Fibroblast of skin of right biceps (primary cell): ENCODE results near the gene KCNC1.

Source experiments
- DNase-seq: peaks from one replicate; pipeline ENCODE4 v3.0.0-alpha.2; 2013

Gene KCNC1

DNA sequence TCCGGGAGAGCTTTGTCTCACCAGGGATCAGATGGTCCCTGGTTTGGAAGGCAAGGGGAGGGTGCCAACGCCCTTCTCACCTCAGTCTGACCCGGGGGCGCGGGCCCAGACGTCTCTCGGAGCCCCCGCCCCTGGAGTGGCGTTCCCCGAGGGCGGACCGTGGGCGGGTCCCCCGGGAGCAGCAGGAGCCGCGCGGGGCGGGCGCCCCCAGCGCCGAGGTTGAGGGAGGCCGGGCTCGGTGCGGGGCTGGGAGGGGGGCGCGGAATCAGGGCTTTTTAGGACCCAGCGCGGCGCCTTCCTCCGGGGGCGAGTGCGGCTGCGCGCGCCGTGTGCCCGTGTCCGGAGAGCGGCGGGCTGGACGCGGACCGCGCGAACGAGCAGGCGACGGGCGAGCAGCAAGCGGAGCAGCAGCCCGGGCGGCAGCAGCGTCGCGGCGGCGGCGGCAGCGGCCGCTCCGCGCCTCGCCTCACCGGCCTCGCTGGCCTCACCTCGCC is at the start of gene KCNC1:
Gene KCNC1 (plus strand): TSS at position 364 of the 494 bp plus-strand sequence. CDS start 1,222 bp downstream, outside the sequence.
- DNase-seq: peak; percentile 22

DNA sequence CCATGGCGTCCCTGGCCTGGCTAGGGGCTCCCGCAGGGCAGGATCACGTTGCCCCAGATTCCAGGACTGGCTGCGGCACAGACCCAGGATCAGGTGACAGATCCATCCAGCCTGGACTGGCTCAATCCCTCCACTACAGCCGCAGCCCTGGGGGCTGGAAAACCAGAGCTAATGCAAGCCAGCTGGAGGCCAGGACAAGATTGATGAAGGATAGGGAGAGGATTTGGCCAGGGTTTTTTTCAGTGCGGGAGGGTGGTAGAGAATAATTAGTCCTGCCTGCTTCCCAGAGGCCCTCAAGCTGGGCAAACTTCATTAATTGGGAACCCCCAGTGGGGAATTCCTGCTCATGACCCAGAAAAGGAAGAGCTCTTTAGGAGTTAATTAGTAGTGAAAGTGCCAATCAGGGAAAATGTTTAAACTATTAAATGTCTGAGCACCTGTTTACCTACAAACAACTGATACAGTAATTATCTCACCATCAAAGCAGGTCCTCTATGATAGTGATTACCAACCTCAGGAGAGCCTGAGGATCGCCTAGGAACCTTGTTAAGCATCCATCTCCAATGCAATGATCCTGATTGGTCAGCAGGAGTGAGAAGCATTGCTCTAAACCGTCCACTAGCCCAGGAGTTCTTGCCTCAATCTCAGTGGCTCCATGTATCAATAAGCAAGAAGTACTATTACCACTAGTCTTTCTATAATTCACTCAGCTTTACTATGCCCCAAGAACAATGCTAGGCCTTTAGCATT is 48.2 kb upstream of the KCNC1 start:
- peak; percentile 2 for DNase-seq

DNA sequence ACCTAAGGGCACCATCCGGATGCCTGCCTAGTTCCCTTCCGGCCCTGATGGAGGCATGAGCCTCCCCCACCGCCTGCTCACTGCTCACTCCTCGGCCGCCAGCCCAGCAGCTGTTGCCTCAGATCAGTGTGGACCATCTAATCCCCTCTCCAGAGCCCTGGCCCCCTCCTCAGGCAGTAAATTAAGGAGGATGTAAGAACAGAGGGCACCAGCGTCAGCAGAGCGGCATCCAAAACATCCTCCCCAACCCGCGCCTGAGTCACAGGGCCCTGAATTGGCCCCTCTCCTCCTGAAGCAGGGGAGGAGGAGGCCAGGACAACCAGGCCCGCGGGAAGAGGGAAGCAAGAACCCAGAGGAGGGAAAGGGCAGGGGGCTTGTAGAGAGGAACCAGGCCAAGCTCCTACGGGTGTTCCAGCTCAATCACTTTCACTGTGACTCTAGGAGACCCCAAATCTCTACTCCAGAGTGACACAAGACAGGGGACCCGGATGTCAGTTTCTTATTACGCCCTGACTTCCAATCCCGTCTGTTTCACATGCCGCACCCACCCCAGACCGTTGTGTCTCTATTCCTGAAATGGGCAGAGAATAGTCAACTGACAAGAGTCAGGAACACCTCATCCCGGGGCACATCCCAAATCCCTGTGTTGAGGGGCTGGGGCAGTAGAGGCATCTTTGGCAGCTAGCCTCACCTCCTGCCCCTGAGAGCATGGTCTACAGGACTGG is 46.5 kb upstream of the KCNC1 start:
- DNase-seq: no peak

DNA sequence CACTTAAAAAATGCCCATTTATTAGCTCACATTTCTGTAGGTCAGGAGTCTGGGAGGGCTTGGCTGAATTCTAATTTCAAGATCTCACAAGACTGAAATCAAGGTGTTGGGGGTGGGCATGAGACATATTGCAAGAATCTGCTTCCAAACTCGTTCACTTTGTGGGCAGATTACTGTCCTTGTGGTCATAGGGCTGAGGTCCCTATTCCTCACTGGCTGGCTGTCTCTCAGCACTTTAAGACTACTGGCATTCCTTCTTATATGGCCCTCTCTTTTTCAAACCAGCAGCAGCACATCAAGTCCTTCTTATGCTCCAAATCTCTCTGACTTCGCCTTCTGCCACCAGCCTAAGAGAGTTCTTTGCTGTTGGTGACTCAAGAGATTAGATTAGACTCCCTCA is 43.0 kb upstream of the KCNC1 start:
- no peak for DNase-seq

DNA sequence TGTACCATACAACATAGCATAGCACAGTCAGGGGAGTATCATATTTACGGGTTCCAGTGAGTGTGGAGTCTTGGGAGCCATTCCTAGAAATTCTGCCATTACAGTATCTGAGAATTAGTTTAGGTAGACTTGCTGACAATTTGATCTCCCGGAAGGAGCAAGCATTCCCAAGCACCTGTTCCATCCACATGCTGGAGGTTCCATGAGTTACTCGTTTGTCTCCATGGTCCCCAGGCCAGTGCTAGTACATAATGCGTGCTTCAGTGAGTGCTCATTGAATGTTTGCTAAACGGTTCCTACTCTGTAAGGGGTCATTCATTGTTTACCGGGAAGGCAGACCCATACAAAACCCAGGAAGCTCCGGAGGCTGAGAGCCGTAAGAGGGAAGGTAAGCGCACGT is 42.6 kb upstream of the KCNC1 start:
- no peak for DNase-seq

DNA sequence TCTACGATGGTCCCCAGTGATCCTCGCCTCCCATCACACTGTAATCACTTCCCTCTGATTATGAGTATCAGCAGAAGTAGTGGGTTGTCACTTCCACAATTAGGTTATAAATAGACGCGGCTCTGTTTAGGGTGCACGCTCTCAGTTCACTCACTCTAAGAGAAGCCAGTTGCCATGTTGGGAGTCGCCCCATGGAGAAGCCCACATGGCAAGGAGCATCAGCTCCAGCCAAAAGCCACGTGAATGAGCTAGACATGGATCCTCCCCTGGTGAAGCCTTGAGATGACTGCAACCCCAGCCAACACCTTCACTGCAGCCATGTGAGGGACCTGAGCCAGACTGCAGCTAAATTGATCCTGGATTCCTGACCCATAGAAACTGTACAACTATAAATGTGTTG is 41.6 kb upstream of the KCNC1 start:
- DNase-seq: no peak

DNA sequence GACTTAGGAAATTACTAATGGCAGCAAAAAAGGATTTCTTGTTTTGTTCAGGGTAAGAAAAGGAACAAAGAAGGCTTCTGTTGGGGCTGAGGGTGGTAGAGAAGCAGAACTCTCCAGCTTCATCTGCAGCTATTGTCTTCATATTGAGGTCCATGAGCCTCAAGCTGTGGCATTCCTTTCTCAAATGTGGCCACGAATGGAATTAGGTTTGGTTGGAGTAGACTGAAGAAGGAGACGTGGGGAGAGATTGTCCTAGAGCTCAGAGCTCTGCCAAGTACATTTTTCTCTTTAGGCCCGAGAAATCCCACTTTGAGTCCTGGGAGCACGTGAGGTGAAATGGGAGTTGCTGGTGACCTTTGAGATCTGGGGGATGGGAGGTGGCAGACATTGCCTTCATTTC is 41.0 kb upstream of the KCNC1 start:
- no peak for DNase-seq

DNA sequence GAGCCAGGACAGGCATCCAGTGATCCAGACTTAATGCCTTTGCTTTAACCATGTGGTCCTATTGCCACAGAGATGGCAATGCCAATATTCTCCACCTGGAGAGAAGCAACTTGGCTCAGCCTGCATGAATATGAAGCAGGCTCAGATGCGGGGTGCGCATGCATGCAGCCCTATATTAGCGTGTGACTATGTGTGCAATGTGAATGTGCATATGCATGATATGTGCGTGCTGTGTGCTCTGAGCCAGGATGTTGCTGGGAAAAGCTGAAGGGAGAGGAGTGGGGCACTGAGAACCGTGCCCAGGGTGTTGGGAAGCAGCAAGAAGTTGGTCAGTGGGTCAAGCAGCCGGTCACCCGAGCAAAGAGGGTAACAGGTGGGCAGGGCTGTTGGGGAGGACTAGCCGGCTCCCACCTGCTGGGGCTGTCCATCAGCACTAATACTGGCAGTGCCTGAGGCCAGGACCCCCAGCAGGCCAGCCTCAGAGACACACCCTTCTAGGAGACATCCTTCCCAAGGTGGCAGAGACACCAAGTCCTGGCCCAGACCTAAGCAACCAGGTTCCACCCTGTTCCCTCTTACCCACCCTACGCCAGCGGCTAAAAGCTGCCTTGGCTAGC is 40.0 kb upstream of the KCNC1 start:
- DNase-seq: no peak

DNA sequence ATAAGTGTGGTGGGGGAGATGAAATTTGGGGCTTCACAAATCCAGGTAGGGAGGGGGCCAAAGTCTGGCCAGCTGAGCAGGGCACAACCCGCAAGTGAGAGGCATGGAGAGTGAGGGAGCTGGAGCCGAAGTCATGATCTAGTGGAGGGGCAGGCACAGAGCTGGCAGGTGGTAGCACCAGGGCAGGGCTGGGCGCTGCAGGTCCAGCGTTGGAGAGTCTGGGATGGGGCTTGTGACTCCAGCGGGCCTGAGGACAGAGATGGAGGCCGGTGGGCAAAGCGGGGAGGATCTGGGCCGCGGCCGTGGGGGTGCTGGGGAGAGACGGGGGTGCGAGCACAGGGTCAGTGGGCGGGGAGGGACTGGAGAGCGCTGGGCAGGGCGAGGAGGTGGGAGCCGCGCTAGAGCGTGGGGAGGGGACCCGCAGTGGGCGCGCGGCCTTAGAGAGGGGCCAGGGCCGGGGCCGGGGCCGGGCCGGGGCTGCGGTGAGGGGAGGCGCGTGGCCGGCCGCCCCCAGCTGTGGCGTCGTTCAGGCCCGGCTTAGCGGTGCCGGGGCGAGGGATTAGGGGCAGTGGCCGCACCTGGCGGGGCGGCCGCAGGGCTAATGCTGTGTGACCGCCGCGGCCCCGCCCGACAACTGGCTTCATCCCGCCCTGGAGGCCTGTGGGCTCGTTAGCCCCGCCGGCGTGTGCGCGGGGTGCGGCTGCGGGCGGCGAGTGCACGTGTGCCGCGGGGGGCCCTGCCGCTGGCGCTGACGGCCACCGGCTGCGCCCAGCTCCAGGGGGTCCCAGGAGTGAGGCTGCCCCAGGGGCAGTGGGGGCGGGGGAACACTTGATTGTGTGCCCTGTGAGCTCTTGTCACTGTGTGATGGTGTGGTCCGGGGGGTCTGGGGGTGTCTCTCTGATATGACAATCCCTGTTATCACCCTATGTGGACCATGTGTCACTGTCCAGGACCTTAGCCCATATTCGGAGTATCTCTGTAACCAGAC is 38.8 kb upstream of the KCNC1 start:
- DNase-seq: no peak

DNA sequence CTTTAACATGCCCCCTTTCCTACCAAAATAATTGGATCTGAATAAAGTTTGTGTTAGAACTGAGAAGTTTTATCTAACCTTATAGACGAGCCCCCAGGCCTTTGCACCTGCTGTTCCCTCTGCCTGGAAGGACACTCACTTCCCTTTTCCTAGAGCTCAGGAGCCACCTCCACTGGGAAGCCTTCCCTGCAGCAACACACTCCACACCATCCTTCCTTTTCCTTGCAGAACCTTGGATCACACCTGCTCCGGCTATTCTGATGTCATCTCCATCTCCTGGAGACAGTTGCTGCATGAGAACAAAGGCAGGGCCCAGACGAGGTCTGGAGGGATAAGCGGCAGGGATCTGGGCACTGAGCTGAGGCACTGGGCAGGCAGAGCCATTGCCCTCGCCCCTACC is 37.8 kb upstream of the KCNC1 start:
- no peak for DNase-seq

DNA sequence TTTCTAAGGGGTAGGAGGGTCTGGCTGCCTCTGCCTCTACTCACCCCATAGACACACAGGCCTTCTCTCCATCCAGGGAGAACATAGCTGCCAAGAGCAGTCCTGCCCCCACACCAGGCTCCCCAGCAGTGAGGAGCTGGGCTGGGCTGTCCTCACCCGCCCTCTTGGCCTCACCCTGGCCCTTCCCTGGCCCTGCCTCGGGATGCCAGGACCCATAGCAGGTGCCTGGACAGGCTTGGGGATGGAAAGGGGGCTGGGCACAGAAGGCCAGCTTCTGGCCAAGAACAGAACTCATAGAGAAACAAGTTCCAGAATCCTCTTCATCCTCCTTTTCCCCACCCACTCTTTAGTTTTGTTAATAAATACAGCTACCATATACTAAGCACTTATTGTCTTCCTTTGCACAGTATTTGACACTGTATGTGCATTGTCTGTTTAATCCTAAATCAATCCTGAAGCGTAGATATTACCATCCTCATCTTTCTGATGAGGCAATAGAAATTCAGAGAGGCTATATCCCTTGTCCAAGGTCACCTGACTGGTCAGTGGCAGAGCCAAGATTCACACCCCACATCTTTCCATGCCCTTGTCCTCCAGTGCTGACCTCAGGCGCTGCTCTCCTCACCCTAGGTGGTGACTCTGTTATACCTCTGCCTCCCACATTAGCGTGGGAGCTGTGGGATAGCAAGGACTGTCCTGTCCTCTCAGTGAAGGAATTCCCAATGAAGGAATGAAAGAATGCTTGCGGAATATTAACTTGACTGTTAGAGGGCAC is 37.2 kb upstream of the KCNC1 start:
- DNase-seq: no peak

DNA sequence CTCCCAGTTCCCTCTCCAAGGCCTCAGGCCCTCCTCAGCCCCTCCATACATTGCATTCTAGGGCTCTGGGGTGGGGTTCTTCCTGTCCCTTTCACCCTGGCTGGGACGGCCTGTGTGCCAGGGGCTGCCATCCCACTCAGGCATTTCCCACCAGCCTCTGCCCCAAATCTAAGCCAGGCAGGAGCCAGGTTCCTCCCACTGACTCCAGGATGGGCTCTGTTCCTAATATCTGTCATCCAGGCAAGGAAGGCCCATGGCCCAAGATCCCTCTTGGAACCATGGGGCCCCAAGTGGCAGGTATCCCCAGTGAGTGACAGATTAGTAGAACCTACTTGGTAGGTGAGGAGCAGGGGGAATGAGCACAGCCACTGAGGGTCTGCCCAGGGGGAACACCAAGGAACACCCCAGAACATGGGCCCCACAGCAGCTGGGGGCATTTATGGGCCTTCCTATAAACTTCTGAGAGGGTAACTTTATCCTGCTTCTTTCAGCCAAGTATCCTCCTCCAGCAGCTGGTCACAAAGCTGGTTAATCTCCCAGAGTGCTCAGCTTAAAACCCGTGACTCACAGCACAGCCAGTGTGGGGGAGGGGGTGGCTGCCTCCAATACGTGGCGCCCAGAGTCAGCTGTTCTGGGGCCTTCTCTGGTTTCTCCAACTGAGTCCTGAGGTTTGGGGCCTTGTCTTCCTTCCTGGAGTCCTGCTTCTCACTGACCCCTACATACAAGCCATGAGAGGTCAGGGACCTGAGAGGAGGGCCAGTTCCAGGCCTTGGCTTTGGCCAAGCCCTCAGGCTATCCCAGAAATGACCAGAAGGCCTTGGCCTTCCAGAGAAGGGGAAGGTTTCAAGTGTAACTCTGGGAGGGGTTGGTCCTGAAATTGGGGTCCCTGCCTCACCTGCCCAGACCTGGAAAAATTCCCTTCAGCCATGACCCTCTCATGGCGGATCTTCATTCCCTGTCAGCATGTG is 35.1 kb upstream of the KCNC1 start:
- peak; percentile 57 for DNase-seq

DNA sequence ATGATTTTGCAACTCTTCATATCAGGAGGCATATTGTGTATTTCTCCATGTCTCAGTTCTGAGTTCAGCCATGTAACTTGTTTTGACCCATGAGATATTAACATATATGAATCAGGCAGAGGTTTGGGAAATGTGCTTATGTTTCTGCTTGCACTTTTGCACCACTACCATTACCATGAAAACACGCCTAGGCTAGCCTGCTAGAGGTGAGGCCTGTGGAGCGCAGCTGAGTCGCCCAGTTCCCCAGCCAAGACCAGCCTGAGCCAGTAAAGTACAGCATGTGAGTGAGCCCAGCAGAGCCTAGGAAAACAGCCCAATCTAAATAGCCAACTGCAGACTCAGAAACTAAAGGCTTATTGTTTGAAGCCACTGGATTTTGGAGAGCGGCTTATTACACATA is 33.6 kb upstream of the KCNC1 start:
- no peak for DNase-seq

DNA sequence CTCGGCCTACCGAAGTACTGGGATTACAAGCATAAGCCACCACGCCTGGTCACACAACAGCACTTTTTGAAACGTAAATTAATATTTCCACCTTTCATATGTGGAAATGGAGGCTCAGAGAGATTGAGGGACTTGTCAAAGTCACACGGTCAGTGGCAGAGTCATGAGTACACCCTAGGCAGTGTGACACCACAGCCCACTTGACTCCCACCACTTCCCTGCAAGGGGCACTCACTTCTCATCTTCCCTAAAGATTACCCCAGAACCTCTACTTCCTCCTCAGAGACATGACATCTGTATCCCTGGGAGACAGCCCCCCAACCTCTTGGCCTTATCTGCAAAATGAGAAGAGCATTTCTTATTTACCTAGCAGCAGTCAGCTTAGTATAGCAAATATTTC is 31.7 kb upstream of the KCNC1 start:
- DNase-seq: no peak

DNA sequence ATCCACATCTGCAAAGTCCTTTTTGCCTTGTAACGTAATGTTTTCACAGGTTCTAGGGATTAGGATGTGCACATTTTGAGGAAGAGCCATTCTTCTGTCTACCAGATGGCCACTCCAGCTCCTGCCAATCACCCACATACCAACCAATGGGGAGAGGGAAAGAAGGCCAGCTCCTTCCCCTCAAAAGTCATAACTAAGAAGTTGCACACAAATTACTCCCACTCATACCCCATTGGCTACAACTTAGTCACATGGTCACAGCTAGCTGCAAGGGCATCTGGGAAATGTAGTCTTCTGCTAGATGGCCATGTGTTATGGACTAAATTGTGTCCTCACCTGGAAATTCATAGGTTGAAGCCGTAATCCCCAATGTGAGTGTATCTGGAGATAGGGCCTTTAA is 30.6 kb upstream of the KCNC1 start:
- peak; percentile 7 for DNase-seq

DNA sequence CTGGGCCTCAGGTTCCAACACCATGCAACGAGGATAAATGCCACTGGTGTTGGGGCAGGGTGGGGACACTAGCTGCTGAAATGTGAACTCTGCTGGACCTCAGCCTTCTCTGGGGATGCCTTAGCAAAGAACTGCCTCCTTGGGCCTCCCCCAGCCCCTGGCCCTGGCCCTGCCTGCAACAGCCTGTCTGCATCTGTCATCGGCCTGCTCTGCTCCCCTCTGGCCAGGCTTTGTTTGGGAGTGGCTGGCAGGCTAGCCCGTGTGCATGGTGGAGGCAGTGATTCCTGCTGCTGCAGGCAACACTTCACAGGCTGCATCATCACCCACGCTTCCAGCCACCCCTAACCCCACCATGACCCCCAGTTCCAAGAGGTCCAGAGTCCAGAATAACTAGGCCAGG is 26.8 kb upstream of the KCNC1 start:
- DNase-seq: no peak

DNA sequence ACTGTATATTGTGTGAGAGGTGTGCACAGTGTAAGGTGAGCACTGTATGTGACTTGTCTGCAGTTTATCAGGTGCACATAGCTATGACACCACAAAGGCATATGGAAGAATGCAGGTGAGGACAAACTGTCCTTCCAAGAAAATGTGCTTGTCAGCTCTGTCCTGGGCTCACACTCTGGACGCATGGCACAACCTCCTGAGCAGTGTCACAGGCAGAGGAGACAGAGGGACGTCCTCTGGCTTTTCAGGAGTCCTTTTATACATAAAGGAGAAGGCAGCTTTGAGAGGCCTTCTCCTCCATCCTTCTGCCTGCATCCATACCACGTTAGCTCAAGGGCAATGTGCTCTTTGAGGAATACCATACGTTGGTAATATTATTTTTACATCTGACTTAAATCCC is 22.7 kb upstream of the KCNC1 start:
- no peak for DNase-seq

DNA sequence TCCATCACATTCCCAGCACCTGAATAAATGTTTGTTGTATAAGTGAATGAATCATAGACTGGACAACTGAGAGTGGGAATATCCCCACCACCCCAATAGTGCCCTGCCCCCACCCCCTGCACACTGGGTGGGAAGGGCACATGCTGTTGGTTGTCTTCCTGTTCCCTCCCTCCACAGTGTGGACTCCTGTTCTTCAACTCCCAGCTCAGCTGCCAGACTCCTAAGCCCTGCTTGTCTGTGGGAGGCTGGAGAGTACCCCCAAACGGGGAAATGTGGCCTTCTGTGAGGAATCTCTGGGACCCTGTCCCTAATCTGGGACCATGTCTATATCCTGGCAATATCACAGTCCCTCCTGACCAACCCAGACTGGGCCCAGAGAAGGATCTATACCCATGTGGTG is 20.7 kb upstream of the KCNC1 start:
- no peak for DNase-seq

DNA sequence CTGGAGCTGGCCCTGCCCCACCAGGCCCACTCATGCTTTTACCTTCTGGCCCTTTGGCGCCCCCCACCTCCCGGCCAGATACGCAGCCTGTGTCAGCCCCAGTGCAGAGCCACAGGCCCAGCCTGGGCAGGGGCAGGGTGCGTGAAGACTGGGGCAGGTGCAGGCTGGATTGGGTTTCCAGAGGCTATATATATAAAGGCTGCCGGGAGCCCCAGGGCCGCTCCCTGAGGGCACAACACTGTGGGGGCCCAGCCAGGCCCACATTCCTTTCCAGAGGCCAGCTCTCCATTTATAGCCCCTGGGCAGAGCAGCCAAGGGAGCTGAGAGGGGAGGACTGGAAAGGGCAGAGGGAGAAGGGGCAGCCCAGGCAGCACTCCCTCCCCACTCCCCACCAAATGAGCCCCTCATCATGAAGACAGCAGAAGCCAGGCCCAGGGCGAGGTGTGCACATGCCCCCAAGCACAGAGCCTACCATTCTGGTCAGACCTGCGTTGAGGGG is 20.2 kb upstream of the KCNC1 start:
- no peak for DNase-seq

DNA sequence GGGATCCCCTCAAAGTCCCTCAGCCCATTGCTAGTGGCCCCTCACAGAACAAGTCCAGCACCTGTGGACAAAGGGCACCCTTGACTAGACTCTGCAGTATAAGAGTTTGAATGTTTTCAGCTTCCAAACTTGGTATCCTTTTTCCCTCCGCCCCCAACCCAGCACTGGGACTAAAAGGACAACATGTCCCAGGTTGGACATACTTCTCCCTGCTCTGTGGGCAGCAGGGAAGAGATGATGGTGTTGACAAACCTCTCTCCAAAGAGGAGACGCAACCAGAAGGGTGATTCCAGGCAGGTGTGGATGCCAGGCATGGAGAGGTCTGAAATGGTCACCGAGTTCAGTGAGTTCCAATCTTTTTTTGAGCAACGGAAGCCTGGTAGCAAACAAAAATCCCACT is 19.7 kb upstream of the KCNC1 start:
- DNase-seq: no peak

DNA sequence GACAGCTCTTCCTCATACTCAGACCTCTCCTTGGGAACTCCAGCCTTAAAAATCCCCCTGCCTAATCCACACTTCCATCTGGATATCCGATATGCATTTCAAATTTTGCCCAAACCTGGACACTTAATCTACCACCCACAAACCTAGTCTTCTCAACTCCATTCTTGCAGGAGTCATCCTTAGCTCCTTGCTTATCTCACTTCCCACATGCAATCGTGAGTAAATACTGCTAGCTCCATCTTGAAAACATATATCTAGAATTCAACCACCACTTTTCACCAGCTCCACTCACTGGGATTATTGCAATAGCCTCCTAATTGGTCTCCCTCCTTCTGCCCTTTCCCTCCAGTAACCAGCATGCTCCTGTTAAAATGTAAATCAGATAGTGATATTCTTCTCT is 17.8 kb upstream of the KCNC1 start:
- DNase-seq: no peak
